GM12891 (cell line): ENCODE measurements around the gene ZNF425.

Experiments used
- POLR2AphosphoS5 ChIP-seq: IDR thresholded peaks from 2 replicates; pipeline ENCODE4 v1.6.1; 2011; ENCODE audit warnings: low read depth, low read length, control low read depth
- SPI1 ChIP-seq: IDR thresholded peaks from 2 replicates; pipeline ENCODE4 v1.6.1; 2011; ENCODE audit warnings: low read depth, low read length, control low read depth

GRCh38 chr7:149126662-149127266, 640 bp upstream of the ZNF425 start:
- TF ChIP-seq POLR2AphosphoS5 (peak; percentile 21), SPI1 (no peak)
